GM10266 (cell line): ENCODE results near the gene GRID1.

Experiments
- DNase-seq: peaks from one replicate; pipeline ENCODE4 v3.0.0; 2012; ENCODE audit errors: extremely low spot score
- CTCF ChIP-seq: IDR thresholded peaks from 2 replicates; pipeline ENCODE4 v1.5.1; 2012; ENCODE audit warnings: mild to moderate bottlenecking, low read depth; ENCODE audit not compliant: control insufficient read depth, insufficient read depth; ENCODE audit errors: missing control alignments

The GRID1 gene

GRCh38 chr10:86340991-86341260, 25.7 kb downstream of the GRID1 start:
- no peak for DNase-seq
- TF ChIP-seq CTCF: no peak

- DNase-seq: no peak
- no peak for TF ChIP-seq CTCF
Measured at GRCh38 chr10:86340176-86340990, 26.2 kb downstream of the GRID1 start.

- no peak for TF ChIP-seq CTCF
- no peak for DNase-seq
Measured at GRCh38 chr10:86339226-86339865, 27.2 kb downstream of the GRID1 start.

GRCh38 chr10:86337121-86337601, 29.4 kb downstream of the GRID1 start:
- TF ChIP-seq CTCF: no peak
- DNase-seq: peak; percentile 44

GRCh38 chr10:86336341-86336740, 30.3 kb downstream of the GRID1 start:
- DNase-seq: no peak
- no peak for TF ChIP-seq CTCF

GRCh38 chr10:86335831-86336230, 30.8 kb downstream of the GRID1 start:
- no peak for DNase-seq
- TF ChIP-seq CTCF: no peak

- TF ChIP-seq CTCF: no peak
- no peak for DNase-seq
Measured at GRCh38 chr10:86335257-86335656, 31.3 kb downstream of the GRID1 start.
